ENCODE data around the gene SMC3. TPM values are rescaled to one million over a fixed set of nuclear protein-coding genes. Genes with fewer than 3 reads are reported as not detected.

Gene SMC3
- total and polyA plus RNA-seq, 2 of the 4 experiments (the other 2 are of a cell fraction) = 15.0 to 15.2 TPM

GRCh38 chr10:110561292-110561691, 6.2 kb upstream of the SMC3 start:
- Histone ChIP-seq H2AFZ (replicated peaks; ENCODE audit: low read length, poor library complexity) (no peak overlapping the region), H4K5ac (ENCODE audit: low read depth, low read length) (no peak overlapping the region), H2BK15ac (ENCODE audit: low read depth, low read length) (no peak overlapping the region), H3K14ac (replicated peaks; ENCODE audit: low read depth, low read length) (no peak overlapping the region), H2BK20ac (ENCODE audit: low read depth, low read length) (no peak overlapping the region), H3K79me1 (ENCODE audit: low read depth in 1 of 2, low read length in 2 of 2) (no peaks in the 10 kb centered on the region), H4K20me1 (ENCODE audit: insufficient read depth, low read length) (no peaks in the 10 kb centered on the region), H3K18ac (ENCODE audit: low read depth, low read length) (no peak overlapping the region), H2AK9ac (replicated peaks; ENCODE audit: low read depth, low read length, poor library complexity) (no peak overlapping the region), H3K4me2 (ENCODE audit: low read depth, low read length) (no peak overlapping the region), H3K27me3 (ENCODE audit: control insufficient read depth, insufficient read depth, low read length) (peaks cover 4% of the 10 kb centered on the region; the same call in 1 of the 2 replicates), H3K4me3 (ENCODE audit: insufficient read depth, low read depth, low read length) (no peak overlapping the region), H3K9me1 (ENCODE audit: insufficient read depth, low read length) (no peaks in the 10 kb centered on the region), H3K36me3 (ENCODE audit: control insufficient read depth, insufficient read depth, low read length) (no peaks in the 10 kb centered on the region), H3K4ac (ENCODE audit: low read depth, low read length) (no peak overlapping the region), H3K27ac (ENCODE audit: insufficient read depth, low read length) (no peak overlapping the region), H3K9ac (ENCODE audit: low read depth, low read length) (no peak overlapping the region), H3K9me3 (ENCODE audit: control insufficient read depth, insufficient read depth, low read length) (no peaks in the 10 kb centered on the region), H3K4me1 (ENCODE audit: control insufficient read depth, insufficient read depth, low read length) (peaks cover 1% of the 10 kb centered on the region; the same call in 1 of the 2 replicates), H4K8ac (ENCODE audit: low read depth in 2 of 2, low read length in 2 of 2) (no peak overlapping the region), H2BK120ac (ENCODE audit: low read depth, low read length) (no peak overlapping the region), H2AK5ac (ENCODE audit: low read depth, low read length) (no peak overlapping the region), H3K56ac (ENCODE audit: extremely low read depth, insufficient read depth, low read length) (no peak overlapping the region), H4K91ac (ENCODE audit: insufficient read depth, low read depth, low read length) (no peak overlapping the region), H2BK5ac (ENCODE audit: low read depth, low read length, poor library complexity, severe bottlenecking) (no peak overlapping the region), H3K23ac (ENCODE audit: low read depth, low read length) (no peak overlapping the region)
- ChIA-PET CTCF (no interaction called here), POLR2A (ENCODE audit: unreplicated experiment) (no interaction called here)
- dilution Hi-C loops (cut with HindIII; ENCODE audit: low sequenced_read_pairs, unreplicated experiment) = no loop called here
- intact Hi-C loops (cut with micrococcal nuclease) = no loop called here
- WGBS, 2 experiments (ENCODE audit: extremely low coverage in 2 of 2, insufficient read length in 1 of 2) = no CpG with 5 or more reads among the region's 3 CpGs
- DNase-seq (no peak), ATAC-seq (ENCODE audit: low read depth) (no peak)
- in situ Hi-C loops (cut with MboI; ENCODE audit: low sequenced_read_pairs) = loop anchor here (25.0 kb wide), 1 partner anchor 649 kb away; the partner anchor contains the start of gene XPNPEP1
- TF ChIP-seq ELK1 (IDR thresholded peaks at IDR 0.05; ENCODE audit: borderline replicate concordance, low read depth, low read length) = no peak
- TF ChIP-seq SMC3 (IDR thresholded peaks at IDR 0.05; ENCODE audit: low read depth, low read length) = no peak
- no peak for TF ChIP-seq MAFK (IDR thresholded peaks at IDR 0.05; ENCODE audit: low read depth, low read length)
- TF ChIP-seq MAZ (IDR thresholded peaks at IDR 0.05; ENCODE audit: borderline replicate concordance, low read depth, low read length) = no peak
- no peak for TF ChIP-seq CEBPB (IDR thresholded peaks at IDR 0.05; ENCODE audit: low read depth, low read length)
- TF ChIP-seq NFE2L2 (IDR thresholded peaks at IDR 0.05; ENCODE audit: low read depth, low read length) = no peak
- TF ChIP-seq RFX5 (IDR thresholded peaks at IDR 0.05; ENCODE audit: low read depth, low read length) = no peak
- TF ChIP-seq BHLHE40 (IDR thresholded peaks at IDR 0.05; ENCODE audit: low read depth, low read length) = no peak
- TF ChIP-seq FOS (IDR thresholded peaks at IDR 0.05; ENCODE audit: low read depth, low read length) = no peak
- TF ChIP-seq POLR2A (IDR thresholded peaks at IDR 0.05; ENCODE audit: low read depth, low read length) = no peak
- no peak for TF ChIP-seq USF2 (IDR thresholded peaks at IDR 0.05; ENCODE audit: low read depth, low read length)
- no peak for TF ChIP-seq RAD21 (IDR thresholded peaks at IDR 0.05; ENCODE audit: low read length)
- no peak for TF ChIP-seq MXI1 (IDR thresholded peaks at IDR 0.05; ENCODE audit: borderline replicate concordance, low read depth, low read length)
- TF ChIP-seq CTCF (conservative IDR thresholded peaks at IDR 0.05; ENCODE audit: low read depth, low read length) = no peak
- no peak for TF ChIP-seq CHD1 (IDR thresholded peaks at IDR 0.05; ENCODE audit: low read depth, low read length)
- TF ChIP-seq RCOR1 (IDR thresholded peaks at IDR 0.05; ENCODE audit: insufficient replicate concordance, low read length) = no peak
- BruUV-seq (replicated peaks) = no TSS peak
